K562 (cell line): ENCODE measurements around the gene GAL3ST1. TPM values are rescaled to one million over a fixed set of nuclear protein-coding genes. Genes with fewer than 3 reads are reported as not detected.

Experiments used
- ARNT ChIP-seq, 2 experiments: fragments of 450-650 bp; IDR thresholded peaks; 2 replicates each; pipeline ENCODE4 v1.6.1; 2016; ENCODE audit warnings: mild to moderate bottlenecking in 1 of 2
- BCL6 ChIP-seq: fragments of 250-450 bp; sonication (Bioruptor Pico); IDR thresholded peaks from 2 replicates; pipeline ENCODE4 v1.4.0; 2020
- BRD4 ChIP-seq: fragments of 200-600 bp; sonication (generic); IDR thresholded peaks from 2 replicates; pipeline ENCODE4 v1.6.1; 2017; ENCODE audit warnings: inconsistent platforms
- C11orf30 ChIP-seq: fragments of 450-650 bp; IDR thresholded peaks from 2 replicates; pipeline ENCODE4 v1.6.1; 2016; ENCODE audit warnings: low read depth, mild to moderate bottlenecking
- EP300 ChIP-seq: IDR thresholded peaks from 2 replicates; pipeline ENCODE4 v1.6.1; 2012; ENCODE audit warnings: low read length, improper control_type of control experiment
- NR4A1 ChIP-seq, 2 experiments: fragments of 250-450 bp in 1 of 2; fragments of 450-650 bp in 1 of 2; sonication (Bioruptor Pico) in 1 of 2; IDR thresholded peaks; 2 replicates each; pipeline versions ENCODE4 v1.4.0 to v1.6.1; 2016 to 2020; ENCODE audit warnings: mild to moderate bottlenecking in 2 of 2, missing compliant biosample characterization in 1 of 2, missing genetic modification characterization in 1 of 2, moderate library complexity in 1 of 2
- RNF219 ChIP-seq: fragments of 250-450 bp; sonication (Bioruptor Pico); IDR thresholded peaks from 2 replicates; pipeline ENCODE4 v1.5.0; 2022; ENCODE audit warnings: mild to moderate bottlenecking
- SAP30 ChIP-seq: fragments of 200-600 bp; sonication (generic); IDR thresholded peaks from 2 replicates; pipeline ENCODE4 v1.6.1; 2012; ENCODE audit warnings: borderline replicate concordance, low read depth, mild to moderate bottlenecking, moderate library complexity, low read length, control low read depth, inconsistent platforms; ENCODE audit not compliant: insufficient read depth, poor library complexity, severe bottlenecking
- TSC22D4 ChIP-seq: fragments of 450-650 bp; IDR thresholded peaks from 2 replicates; pipeline ENCODE4 v1.6.1; 2016; ENCODE audit warnings: missing genetic modification characterization, missing biosample characterization, control low read depth
- ZC3H11A ChIP-seq: IDR thresholded peaks from 2 replicates; pipeline ENCODE4 v1.6.1; 2012; ENCODE audit warnings: low read depth, low read length, improper control_type of control experiment
- ZNF121 ChIP-seq: sonication (generic); formaldehyde crosslinking; conservative IDR thresholded peaks from 2 replicates; pipeline ENCODE4 v1.8.0; 2022; ENCODE audit warnings: missing genetic modification reagents
- ZNF512 ChIP-seq: IDR thresholded peaks from 2 replicates; pipeline ENCODE4 v1.6.1; 2016; ENCODE audit warnings: missing genetic modification characterization, missing compliant biosample characterization
- ZNF699 ChIP-seq: fragments of 250-450 bp; sonication (Bioruptor Pico); IDR thresholded peaks from 2 replicates; pipeline ENCODE4 v1.8.0; 2021; ENCODE audit warnings: mild to moderate bottlenecking, moderate library complexity; ENCODE audit not compliant: insufficient replicate concordance
- ZNF75A ChIP-seq: fragments of 450-650 bp; formaldehyde crosslinking; IDR thresholded peaks from 2 replicates; pipeline ENCODE4 v1.4.0; 2020; ENCODE audit warnings: mild to moderate bottlenecking
- polyA plus RNA-seq, 8 experiments: library from polyadenylated mRNA; depleted of rRNA in 4 of 8; stranded (reverse) in 5 of 8; unstranded in 3 of 8; fragments of >200 nt; fragmentation: Nextera tagmentation in 2 of 8; fragmentation: Illumina TruSeq in 1 of 8; extraction: Ambion mirVana in 2 of 8; extraction: Trizol in 1 of 8; gene quantifications; 2 replicates each; pipeline versions ENCODE4 v1.2.1 to v1.2.3, GENCODE V29; 2011 to 2014; ENCODE audit warnings: inconsistent platforms in 1 of 8, missing spikeins in 1 of 8
- total RNA-seq, 7 experiments: library from RNA; depleted of rRNA in 6 of 7; stranded (reverse); fragments of >200 nt in 6 of 7; fragmentation: Illumina TruSeq in 2 of 7; extraction: Trizol in 2 of 7; gene quantifications; 2 replicates each; pipeline versions ENCODE4 v1.2.1 to v1.2.3, GENCODE V29; 2011 to 2021; ENCODE audit warnings: low replicate concordance in 1 of 7
- TF ChIP-seq, protein P1 (sequence below), 2 experiments: IDR thresholded peaks; 2 replicates each; pipeline ENCODE4 v1.6.1; 2012; ENCODE audit warnings: improper control_type of control experiment in 2 of 2, low read depth in 2 of 2, low read length in 2 of 2, borderline replicate concordance in 1 of 2

The GAL3ST1 gene
- total and polyA plus RNA-seq, 9 of the 15 experiments (the other 6 are each of a cell fraction or from before 2014, with no cell fraction given): 0.03 to 1.9 (median 0.33) TPM; not detected in 1

- TF ChIP-seq, protein P1, sequence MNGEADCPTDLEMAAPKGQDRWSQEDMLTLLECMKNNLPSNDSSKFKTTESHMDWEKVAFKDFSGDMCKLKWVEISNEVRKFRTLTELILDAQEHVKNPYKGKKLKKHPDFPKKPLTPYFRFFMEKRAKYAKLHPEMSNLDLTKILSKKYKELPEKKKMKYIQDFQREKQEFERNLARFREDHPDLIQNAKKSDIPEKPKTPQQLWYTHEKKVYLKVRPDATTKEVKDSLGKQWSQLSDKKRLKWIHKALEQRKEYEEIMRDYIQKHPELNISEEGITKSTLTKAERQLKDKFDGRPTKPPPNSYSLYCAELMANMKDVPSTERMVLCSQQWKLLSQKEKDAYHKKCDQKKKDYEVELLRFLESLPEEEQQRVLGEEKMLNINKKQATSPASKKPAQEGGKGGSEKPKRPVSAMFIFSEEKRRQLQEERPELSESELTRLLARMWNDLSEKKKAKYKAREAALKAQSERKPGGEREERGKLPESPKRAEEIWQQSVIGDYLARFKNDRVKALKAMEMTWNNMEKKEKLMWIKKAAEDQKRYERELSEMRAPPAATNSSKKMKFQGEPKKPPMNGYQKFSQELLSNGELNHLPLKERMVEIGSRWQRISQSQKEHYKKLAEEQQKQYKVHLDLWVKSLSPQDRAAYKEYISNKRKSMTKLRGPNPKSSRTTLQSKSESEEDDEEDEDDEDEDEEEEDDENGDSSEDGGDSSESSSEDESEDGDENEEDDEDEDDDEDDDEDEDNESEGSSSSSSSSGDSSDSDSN (IDR thresholded peaks at IDR 0.05; ENCODE audit: borderline replicate concordance in 1 of 2, low read depth in 2 of 2, low read length in 2 of 2): no peak
- TF ChIP-seq TSC22D4 (no peak), ZC3H11A (no peak), ZNF121 (CRISPR knock-in tag) (no peak), ZNF699 (CRISPR knock-in tag) (no peak), ZNF512 (tag) (no peak), BCL6 (CRISPR knock-in tag) (no peak), ARNT (IDR thresholded peaks at IDR 0.05) (no peak; a peak in 1 of 4 replicates), NR4A1 (CRISPR knock-in tag; IDR thresholded peaks at IDR 0.05) (no peak), NR4A1 (tag; IDR thresholded peaks at IDR 0.05) (no peak), BRD4 (0 out of 2 replicates have a peak, but pooled peaks have one; percentile 38), ZNF75A (CRISPR knock-in tag) (no peak), SAP30 (peak; percentile 87), EP300 (no peak), RNF219 (CRISPR knock-in tag) (no peak), C11orf30 (peak; percentile 70)
Measured at GRCh38 chr22:30591588-30592359, 17.3 kb upstream of the GAL3ST1 start, which contains the start of gene PES1 (continued).
